SK-N-SH (cell line): Measurements from ENCODE around the gene PFKFB2. TPM values are rescaled to one million over a fixed set of nuclear protein-coding genes. Genes with fewer than 3 reads are reported as not detected.

Experiments
- CTCF ChIA-PET: fragments of 300-600, 350-600 bp; formaldehyde crosslinking; extraction: SDS; loops from one replicate; lab custom pipeline; 2021; lab: Yijun Ruan, JAX
- POLR2A ChIA-PET: fragments of 350-600 bp; sonication (Branson Sonifier 250); formaldehyde crosslinking; extraction: SDS; loops from one replicate; lab custom pipeline; 2020; ENCODE audit warnings: antibody characterized with exemption, inconsistent platforms; lab: Yijun Ruan, JAX
- DNase-seq: peaks from one replicate; pipeline ENCODE4 v3.0.0; 2012
- H2AFZ ChIP-seq: fragments of 200-600 bp; sonication (generic); 2 replicates; pipeline ENCODE4 v1.8.1; 2016; ENCODE audit warnings: antibody characterized with exemption, mild to moderate bottlenecking, low read depth
- H3F3A ChIP-seq: fragments of 200-600 bp; sonication (generic); replicated peaks from 2 replicates; pipeline ENCODE3; 2016; ENCODE audit warnings: antibody characterized with exemption, mild to moderate bottlenecking; ENCODE audit not compliant: insufficient read depth
- H3K27ac ChIP-seq, 2 experiments: fragments of 200-500 bp in 1 of 2; fragments of 200-600 bp in 1 of 2; sonication (Bioruptor generic) in 1 of 2; sonication (generic), shearing (Covaris generic) in 1 of 2; 2 replicates each; pipeline versions ENCODE4 v1.5.1 to v1.6.1; 2014 to 2016; ENCODE audit warnings: low read depth in 2 of 2, inconsistent platforms in 1 of 2, low read length in 1 of 2, mild to moderate bottlenecking in 1 of 2, mixed read lengths in 1 of 2
- H3K27me3 ChIP-seq: fragments of 200-600 bp; sonication (generic), shearing (Covaris generic); 2 replicates; pipeline ENCODE4 v1.6.1; 2016; ENCODE audit warnings: mixed run types; ENCODE audit not compliant: insufficient read depth
- H3K36me3 ChIP-seq, 2 experiments: fragments of 200-500 bp in 1 of 2; fragments of 200-600 bp in 1 of 2; sonication (Bioruptor generic) in 1 of 2; sonication (generic) in 1 of 2; replicated peaks in 1 of 2; 2 replicates each; pipeline versions ENCODE3 to v1.5.1; 2014 to 2016; ENCODE audit warnings: low read length in 1 of 2, mild to moderate bottlenecking in 1 of 2; ENCODE audit not compliant: insufficient read depth in 2 of 2, control insufficient read depth in 1 of 2
- H3K4me1 ChIP-seq, 2 experiments: fragments of 200-500 bp in 1 of 2; fragments of 200-600 bp in 1 of 2; sonication (Bioruptor generic) in 1 of 2; sonication (generic), shearing (Covaris generic) in 1 of 2; 2 replicates each; pipeline versions ENCODE4 v1.5.1 to v1.6.1; 2014 to 2016; ENCODE audit warnings: low read depth in 1 of 2, low read length in 1 of 2, mixed run types in 1 of 2; ENCODE audit not compliant: insufficient read depth in 2 of 2, control insufficient read depth in 1 of 2
- H3K4me2 ChIP-seq: fragments of 200-600 bp; sonication (generic), shearing (Covaris generic); 2 replicates; pipeline ENCODE4 v1.6.1; 2017; ENCODE audit warnings: mixed run types
- H3K4me3 ChIP-seq, 2 experiments: fragments of 200-500 bp in 1 of 2; fragments of 200-600 bp in 1 of 2; sonication (Bioruptor generic) in 1 of 2; sonication (generic), shearing (Covaris generic) in 1 of 2; 2 replicates each; pipeline versions ENCODE4 v1.5.1 to v1.8.1; 2014 to 2016; ENCODE audit warnings: low read depth in 2 of 2, inconsistent platforms in 1 of 2, low read length in 1 of 2, mild to moderate bottlenecking in 1 of 2, mixed read lengths in 1 of 2, moderate library complexity in 1 of 2
- H3K79me2 ChIP-seq: fragments of 200-600 bp; sonication (generic); 2 replicates; pipeline ENCODE4 v1.8.1; 2017; ENCODE audit warnings: mild to moderate bottlenecking; ENCODE audit not compliant: insufficient read depth
- H3K9ac ChIP-seq: fragments of 200-600 bp; sonication (generic); 2 replicates; pipeline ENCODE4 v1.6.1; 2017; ENCODE audit warnings: mixed run types
- H3K9me2 ChIP-seq: fragments of 200-600 bp; sonication (generic); 2 replicates; pipeline ENCODE4 v1.6.1; 2017; ENCODE audit warnings: mixed run types
- H3K9me3 ChIP-seq: fragments of 200-600 bp; sonication (generic); 2 replicates; pipeline ENCODE4 v1.6.1; 2017; ENCODE audit warnings: mixed run types, mild to moderate bottlenecking, moderate library complexity
- H4K20me1 ChIP-seq: fragments of 200-600 bp; sonication (generic); 2 replicates; pipeline ENCODE4 v1.6.1; 2017; ENCODE audit warnings: mild to moderate bottlenecking, mixed run types; ENCODE audit not compliant: insufficient read depth
- CHD2 ChIP-seq: fragments of 150-350 bp; IDR thresholded peaks from 2 replicates; pipeline ENCODE4 v1.6.1; 2018; ENCODE audit warnings: low read length; ENCODE audit not compliant: partially characterized antibody
- ELF1 ChIP-seq: IDR thresholded peaks from 2 replicates; pipeline ENCODE4 v1.4.0; 2012
- EP300 ChIP-seq, 2 experiments: IDR thresholded peaks; 2 replicates each; pipeline versions ENCODE4 v1.4.0 to v1.6.1; 2012; ENCODE audit warnings: borderline replicate concordance in 1 of 2, low read depth in 1 of 2, low read length in 1 of 2
- FOSL2 ChIP-seq: IDR thresholded peaks from 2 replicates; pipeline ENCODE4 v1.4.0; 2012; ENCODE audit warnings: low read depth, mild to moderate bottlenecking, moderate library complexity, borderline replicate concordance
- FOXM1 ChIP-seq: IDR thresholded peaks from 2 replicates; pipeline ENCODE4 v1.4.0; 2012; ENCODE audit warnings: low read depth, mild to moderate bottlenecking
- MEF2A ChIP-seq: IDR thresholded peaks from 2 replicates; pipeline ENCODE4 v1.4.0; 2012; ENCODE audit warnings: low read depth, borderline replicate concordance
- MXI1 ChIP-seq: IDR thresholded peaks from 2 replicates; pipeline ENCODE4 v1.6.1; 2012; ENCODE audit warnings: mild to moderate bottlenecking, low read depth, low read length, improper control_type of control experiment
- NFIC ChIP-seq: IDR thresholded peaks from 2 replicates; pipeline ENCODE4 v1.4.0; 2012; ENCODE audit warnings: borderline replicate concordance
- POLR2AphosphoS5 ChIP-seq: IDR thresholded peaks from 2 replicates; pipeline ENCODE4 v1.6.1; 2012; ENCODE audit warnings: low read depth, low read length
- RAD21 ChIP-seq: IDR thresholded peaks from 2 replicates; pipeline ENCODE4 v1.6.1; 2012; ENCODE audit warnings: mild to moderate bottlenecking, low read length
- RFX5 ChIP-seq: IDR thresholded peaks from 2 replicates; pipeline ENCODE4 v1.6.1; 2012; ENCODE audit warnings: mild to moderate bottlenecking, improper control_type of control experiment, low read length
- RXRA ChIP-seq: IDR thresholded peaks from 2 replicates; pipeline ENCODE4 v1.4.0; 2012; ENCODE audit warnings: low read depth, mild to moderate bottlenecking, borderline replicate concordance
- SIN3A ChIP-seq: IDR thresholded peaks from 2 replicates; pipeline ENCODE4 v1.6.1; 2012; ENCODE audit warnings: low read depth, mild to moderate bottlenecking, low read length, moderate library complexity, borderline replicate concordance
- TEAD4 ChIP-seq: IDR thresholded peaks from 2 replicates; pipeline ENCODE4 v1.4.0; 2012; ENCODE audit warnings: mild to moderate bottlenecking, borderline replicate concordance; ENCODE audit not compliant: insufficient read depth
- YY1 ChIP-seq: IDR thresholded peaks from 2 replicates; pipeline ENCODE4 v1.4.0; 2012; ENCODE audit warnings: low read depth, mild to moderate bottlenecking
- WGBS: methylation state at CpG from one replicate; pipeline ENCODE4 v1.1.6; 2017; ENCODE audit warnings: low lambda C conversion rate; 5-methylcytosine and 5-hydroxymethylcytosine counted together
- polyA plus RNA-seq, 3 experiments: library from polyadenylated mRNA; depleted of rRNA; stranded (reverse); fragments of >200 nt; gene quantifications; 2 replicates each; pipeline ENCODE4 v1.2.3, GENCODE V29; 2012
- TF ChIP-seq, protein P1 (sequence below): IDR thresholded peaks from 2 replicates; pipeline ENCODE4; 2012
- TF ChIP-seq, protein P2 (sequence below): IDR thresholded peaks from 2 replicates; pipeline ENCODE4 v1.6.1; 2012; ENCODE audit warnings: mild to moderate bottlenecking, low read depth, low read length, moderate library complexity
- TF ChIP-seq, protein P3 (sequence below): IDR thresholded peaks from 2 replicates; pipeline ENCODE4 v1.4.0; 2012; ENCODE audit warnings: low read depth
- TF ChIP-seq, protein P4 (sequence below): IDR thresholded peaks from 2 replicates; pipeline ENCODE4 v1.4.0; 2012; ENCODE audit warnings: low read depth, borderline replicate concordance
- TF ChIP-seq, protein P5 (sequence below): fragments of 200-600 bp; sonication (generic); IDR thresholded peaks from 2 replicates; pipeline ENCODE4 v1.6.1; 2017; ENCODE audit warnings: antibody characterized with exemption, mild to moderate bottlenecking, moderate library complexity
- TF ChIP-seq, protein P6 (sequence below): IDR thresholded peaks from 2 replicates; pipeline ENCODE4 v1.4.0; 2012; ENCODE audit warnings: low read depth, borderline replicate concordance

The PFKFB2 gene
- polyA plus RNA-seq (2012; rRNA removed), result 1.8 and 2.8 TPM in 2 replicates
- 2.0 and 2.1 TPM in 2 replicates for polyA plus RNA-seq (2012; cell fraction: cytosol; rRNA removed)
- polyA plus RNA-seq (2012; cell fraction: nucleus; rRNA removed), result 4.1 and 7.9 TPM in 2 replicates

DNA sequence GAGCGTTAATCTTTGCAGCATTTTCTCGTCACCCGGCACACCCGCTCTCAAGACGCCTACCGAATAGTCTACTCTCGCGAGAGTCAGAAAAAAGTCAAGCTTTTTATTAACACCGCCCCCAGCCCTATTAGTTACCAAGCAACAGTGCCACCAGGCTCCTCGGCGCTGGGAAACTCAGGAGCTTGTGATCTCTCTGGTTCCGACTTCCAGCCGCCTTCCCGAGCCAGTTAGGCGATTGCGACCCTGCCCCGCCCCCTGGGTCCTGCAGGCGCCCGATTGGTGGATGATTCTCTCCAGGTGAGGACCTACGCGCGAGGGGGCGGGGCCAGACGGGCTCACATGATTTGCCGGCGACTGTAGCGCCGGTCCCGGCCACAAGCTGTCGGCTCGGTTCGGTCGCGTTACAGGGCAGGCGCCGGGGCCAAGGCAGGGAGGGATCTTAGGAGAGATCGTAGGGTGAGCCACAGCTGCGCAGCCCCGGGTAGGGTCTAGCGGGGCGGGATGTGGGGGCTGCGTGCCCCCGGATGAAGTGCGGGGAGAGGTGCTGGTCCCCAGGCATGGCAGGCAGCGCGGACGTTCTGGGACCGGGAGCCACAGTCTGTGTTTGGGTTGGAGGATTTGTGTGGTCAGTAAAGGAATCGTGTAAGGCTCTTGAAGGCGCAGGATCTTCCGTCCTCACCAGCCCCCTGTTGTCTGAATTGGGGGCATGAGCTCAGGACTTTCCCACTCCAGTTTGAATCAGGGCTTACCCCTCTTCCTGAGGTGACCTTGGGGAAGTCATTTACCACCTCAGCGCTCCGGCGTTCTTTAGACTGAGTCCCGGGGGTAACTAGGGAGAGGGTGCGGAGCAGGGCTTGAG lies at the start of gene PFKFB2:
Gene PFKFB2, plus strand, starts transcription at position 365 of the 859 bp plus-strand sequence. CDS start 1,443 bp downstream, outside the sequence.
- ChIA-PET CTCF (interaction anchor here (1.0 to 1.5 kb wide), 11 partner anchors 12 to 563 kb away, joined by 3 to 6 read pairs (median 4); no protein-coding TSS in a partner anchor), POLR2A (interaction anchor here (0.7 to 1.3 kb wide), 2 partner anchors 8 to 18 kb away, joined by 3 to 5 read pairs; no protein-coding TSS in a partner anchor)
- H3K79me2 ChIP-seq, result peaks cover 26% of the 10 kb centered on the region
- DNase-seq, result peak; percentile 93
- H3K4me1 ChIP-seq, result peaks cover 14 to 21% of the 10 kb centered on the region in 2 experiments; a peak in 3 of 4 replicates
- peak within 1 kb of the TSS; percentile 70 for H3K9ac ChIP-seq
- WGBS, result 5% methylated on average over 37 of the region's 56 CpGs
- H4K20me1 ChIP-seq, result peaks cover 6% of the 10 kb centered on the region; the same call in 1 of the 2 replicates
- peak within 1 kb of the TSS; percentile 95 for H2AFZ ChIP-seq
- H3K36me3 ChIP-seq, result peaks cover 7 to 14% of the 10 kb centered on the region in 2 experiments
- H3K27me3 ChIP-seq, result no peaks in the 10 kb centered on the region
- H3F3A ChIP-seq, result peaks cover 17% of the 10 kb centered on the region
- no peaks in the 10 kb centered on the region for H3K9me2 ChIP-seq
- peak within 1 kb of the TSS; percentile 72 to 94 for H3K4me3 ChIP-seq
- H3K4me2 ChIP-seq, result peak within 1 kb of the TSS; percentile 90
- no peaks in the 10 kb centered on the region for H3K9me3 ChIP-seq
- H3K27ac ChIP-seq, result peak within 1 kb of the TSS; percentile 41 to 74; a peak in 3 of 4 replicates
- TF ChIP-seq, protein P1, sequence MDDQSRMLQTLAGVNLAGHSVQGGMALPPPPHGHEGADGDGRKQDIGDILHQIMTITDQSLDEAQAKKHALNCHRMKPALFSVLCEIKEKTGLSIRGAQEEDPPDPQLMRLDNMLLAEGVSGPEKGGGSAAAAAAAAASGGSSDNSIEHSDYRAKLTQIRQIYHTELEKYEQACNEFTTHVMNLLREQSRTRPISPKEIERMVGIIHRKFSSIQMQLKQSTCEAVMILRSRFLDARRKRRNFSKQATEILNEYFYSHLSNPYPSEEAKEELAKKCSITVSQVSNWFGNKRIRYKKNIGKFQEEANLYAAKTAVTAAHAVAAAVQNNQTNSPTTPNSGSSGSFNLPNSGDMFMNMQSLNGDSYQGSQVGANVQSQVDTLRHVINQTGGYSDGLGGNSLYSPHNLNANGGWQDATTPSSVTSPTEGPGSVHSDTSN, result 0 out of 2 replicates have a peak, but pooled peaks have one; percentile 5
- TF ChIP-seq MXI1, result peak; percentile 74
- no peak for TF ChIP-seq RAD21
- no peak for TF ChIP-seq TEAD4
- no peak; the same call in 1 of the 2 replicates for TF ChIP-seq YY1
- TF ChIP-seq, protein P2, sequence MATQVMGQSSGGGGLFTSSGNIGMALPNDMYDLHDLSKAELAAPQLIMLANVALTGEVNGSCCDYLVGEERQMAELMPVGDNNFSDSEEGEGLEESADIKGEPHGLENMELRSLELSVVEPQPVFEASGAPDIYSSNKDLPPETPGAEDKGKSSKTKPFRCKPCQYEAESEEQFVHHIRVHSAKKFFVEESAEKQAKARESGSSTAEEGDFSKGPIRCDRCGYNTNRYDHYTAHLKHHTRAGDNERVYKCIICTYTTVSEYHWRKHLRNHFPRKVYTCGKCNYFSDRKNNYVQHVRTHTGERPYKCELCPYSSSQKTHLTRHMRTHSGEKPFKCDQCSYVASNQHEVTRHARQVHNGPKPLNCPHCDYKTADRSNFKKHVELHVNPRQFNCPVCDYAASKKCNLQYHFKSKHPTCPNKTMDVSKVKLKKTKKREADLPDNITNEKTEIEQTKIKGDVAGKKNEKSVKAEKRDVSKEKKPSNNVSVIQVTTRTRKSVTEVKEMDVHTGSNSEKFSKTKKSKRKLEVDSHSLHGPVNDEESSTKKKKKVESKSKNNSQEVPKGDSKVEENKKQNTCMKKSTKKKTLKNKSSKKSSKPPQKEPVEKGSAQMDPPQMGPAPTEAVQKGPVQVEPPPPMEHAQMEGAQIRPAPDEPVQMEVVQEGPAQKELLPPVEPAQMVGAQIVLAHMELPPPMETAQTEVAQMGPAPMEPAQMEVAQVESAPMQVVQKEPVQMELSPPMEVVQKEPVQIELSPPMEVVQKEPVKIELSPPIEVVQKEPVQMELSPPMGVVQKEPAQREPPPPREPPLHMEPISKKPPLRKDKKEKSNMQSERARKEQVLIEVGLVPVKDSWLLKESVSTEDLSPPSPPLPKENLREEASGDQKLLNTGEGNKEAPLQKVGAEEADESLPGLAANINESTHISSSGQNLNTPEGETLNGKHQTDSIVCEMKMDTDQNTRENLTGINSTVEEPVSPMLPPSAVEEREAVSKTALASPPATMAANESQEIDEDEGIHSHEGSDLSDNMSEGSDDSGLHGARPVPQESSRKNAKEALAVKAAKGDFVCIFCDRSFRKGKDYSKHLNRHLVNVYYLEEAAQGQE, result no peak
- peak; percentile 80 for TF ChIP-seq SIN3A
- peak; percentile 100 for TF ChIP-seq CHD2
- TF ChIP-seq, protein P3, sequence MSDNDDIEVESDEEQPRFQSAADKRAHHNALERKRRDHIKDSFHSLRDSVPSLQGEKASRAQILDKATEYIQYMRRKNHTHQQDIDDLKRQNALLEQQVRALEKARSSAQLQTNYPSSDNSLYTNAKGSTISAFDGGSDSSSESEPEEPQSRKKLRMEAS, result no peak; the same call in 1 of the 2 replicates
- TF ChIP-seq FOSL2, result no peak
- no peak for TF ChIP-seq ELF1
- TF ChIP-seq MEF2A, result no peak
- TF ChIP-seq FOXM1, result no peak
- TF ChIP-seq, protein P4, sequence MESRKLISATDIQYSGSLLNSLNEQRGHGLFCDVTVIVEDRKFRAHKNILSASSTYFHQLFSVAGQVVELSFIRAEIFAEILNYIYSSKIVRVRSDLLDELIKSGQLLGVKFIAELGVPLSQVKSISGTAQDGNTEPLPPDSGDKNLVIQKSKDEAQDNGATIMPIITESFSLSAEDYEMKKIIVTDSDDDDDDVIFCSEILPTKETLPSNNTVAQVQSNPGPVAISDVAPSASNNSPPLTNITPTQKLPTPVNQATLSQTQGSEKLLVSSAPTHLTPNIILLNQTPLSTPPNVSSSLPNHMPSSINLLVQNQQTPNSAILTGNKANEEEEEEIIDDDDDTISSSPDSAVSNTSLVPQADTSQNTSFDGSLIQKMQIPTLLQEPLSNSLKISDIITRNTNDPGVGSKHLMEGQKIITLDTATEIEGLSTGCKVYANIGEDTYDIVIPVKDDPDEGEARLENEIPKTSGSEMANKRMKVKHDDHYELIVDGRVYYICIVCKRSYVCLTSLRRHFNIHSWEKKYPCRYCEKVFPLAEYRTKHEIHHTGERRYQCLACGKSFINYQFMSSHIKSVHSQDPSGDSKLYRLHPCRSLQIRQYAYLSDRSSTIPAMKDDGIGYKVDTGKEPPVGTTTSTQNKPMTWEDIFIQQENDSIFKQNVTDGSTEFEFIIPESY, result peak; percentile 97
- no peak for TF ChIP-seq RXRA
- TF ChIP-seq, protein P5, sequence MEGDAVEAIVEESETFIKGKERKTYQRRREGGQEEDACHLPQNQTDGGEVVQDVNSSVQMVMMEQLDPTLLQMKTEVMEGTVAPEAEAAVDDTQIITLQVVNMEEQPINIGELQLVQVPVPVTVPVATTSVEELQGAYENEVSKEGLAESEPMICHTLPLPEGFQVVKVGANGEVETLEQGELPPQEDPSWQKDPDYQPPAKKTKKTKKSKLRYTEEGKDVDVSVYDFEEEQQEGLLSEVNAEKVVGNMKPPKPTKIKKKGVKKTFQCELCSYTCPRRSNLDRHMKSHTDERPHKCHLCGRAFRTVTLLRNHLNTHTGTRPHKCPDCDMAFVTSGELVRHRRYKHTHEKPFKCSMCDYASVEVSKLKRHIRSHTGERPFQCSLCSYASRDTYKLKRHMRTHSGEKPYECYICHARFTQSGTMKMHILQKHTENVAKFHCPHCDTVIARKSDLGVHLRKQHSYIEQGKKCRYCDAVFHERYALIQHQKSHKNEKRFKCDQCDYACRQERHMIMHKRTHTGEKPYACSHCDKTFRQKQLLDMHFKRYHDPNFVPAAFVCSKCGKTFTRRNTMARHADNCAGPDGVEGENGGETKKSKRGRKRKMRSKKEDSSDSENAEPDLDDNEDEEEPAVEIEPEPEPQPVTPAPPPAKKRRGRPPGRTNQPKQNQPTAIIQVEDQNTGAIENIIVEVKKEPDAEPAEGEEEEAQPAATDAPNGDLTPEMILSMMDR, result peak; percentile 18
- 0 out of 2 replicates have a peak, but pooled peaks have one; percentile 14 for TF ChIP-seq RFX5
- TF ChIP-seq EP300 (IDR thresholded peaks at IDR 0.05; ENCODE audit: borderline replicate concordance in 1 of 2, low read depth in 1 of 2, low read length in 1 of 2), result no peak
- TF ChIP-seq NFIC, result no peak
- TF ChIP-seq, protein P6, sequence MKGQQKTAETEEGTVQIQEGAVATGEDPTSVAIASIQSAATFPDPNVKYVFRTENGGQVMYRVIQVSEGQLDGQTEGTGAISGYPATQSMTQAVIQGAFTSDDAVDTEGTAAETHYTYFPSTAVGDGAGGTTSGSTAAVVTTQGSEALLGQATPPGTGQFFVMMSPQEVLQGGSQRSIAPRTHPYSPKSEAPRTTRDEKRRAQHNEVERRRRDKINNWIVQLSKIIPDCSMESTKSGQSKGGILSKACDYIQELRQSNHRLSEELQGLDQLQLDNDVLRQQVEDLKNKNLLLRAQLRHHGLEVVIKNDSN, result peak; percentile 82
- TF ChIP-seq POLR2AphosphoS5, result peak; percentile 53; the same call in 1 of the 2 replicates
